ENCODE measurements around the gene CCDC136.

Gene CCDC136

DNA sequence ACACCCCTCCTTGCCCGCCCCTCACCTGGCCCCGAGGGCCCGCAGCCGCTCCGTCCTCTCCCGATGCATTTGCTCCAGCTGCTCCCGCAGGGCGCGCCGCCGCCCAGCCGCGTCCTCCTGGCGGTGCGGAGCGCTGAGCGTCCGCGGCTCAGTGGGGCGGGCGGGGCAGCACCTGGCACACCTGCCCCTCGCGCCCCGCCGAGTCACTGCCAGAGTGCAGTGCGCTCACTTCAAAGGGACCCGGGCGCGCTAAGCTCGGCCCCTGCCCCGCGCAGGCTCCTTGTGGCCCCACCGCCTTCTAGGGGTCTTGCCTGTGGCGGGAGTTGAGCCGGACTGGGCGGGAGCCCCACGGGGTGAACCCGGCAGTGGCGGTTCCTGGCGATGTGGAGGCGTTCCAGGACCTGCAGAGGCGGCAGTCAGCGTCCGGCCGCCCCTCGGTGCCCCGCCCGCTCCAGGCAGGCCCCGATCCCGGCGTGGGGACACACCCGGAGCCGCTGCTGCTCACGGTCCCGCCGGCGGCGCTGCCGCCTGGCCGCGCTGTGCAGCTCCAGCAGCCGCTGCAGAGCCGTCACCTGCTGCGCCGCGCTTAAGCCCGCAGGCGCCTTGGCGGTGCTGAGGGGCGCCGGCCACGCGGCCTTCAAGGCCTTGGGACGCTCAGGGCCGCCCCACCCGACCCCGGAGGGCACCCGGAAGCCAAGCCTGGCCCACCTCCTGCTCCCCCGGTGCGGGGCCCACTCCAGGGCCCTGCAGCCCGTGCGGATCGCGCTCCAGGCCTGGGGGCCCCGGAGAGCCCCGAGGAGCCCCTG lies 77.6 kb downstream of the CCDC136 start:
- peak overlapping the region; percentile 71 for H3K4me3 ChIP-seq (ENCODE audit: low read length, poor library complexity, severe bottlenecking)

DNA sequence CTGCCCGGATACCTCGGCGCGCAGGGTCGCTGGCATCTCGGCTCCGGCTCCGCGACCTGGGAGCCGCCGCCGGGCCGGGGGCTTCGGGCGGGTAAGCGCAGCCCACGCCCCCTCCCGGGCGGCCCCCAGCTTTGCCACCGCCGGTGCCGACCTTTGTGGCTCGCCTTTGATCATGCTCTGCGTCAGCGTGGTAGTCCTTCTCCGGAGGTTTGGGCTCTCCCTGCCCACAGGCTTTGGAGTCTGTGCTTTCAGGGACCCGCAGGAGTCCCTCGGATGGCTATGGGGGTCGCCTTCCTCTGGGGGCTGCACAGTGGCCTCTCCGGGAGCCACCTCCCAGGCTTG lies 78.1 kb downstream of the CCDC136 start:
- Histone ChIP-seq H3K9ac (ENCODE audit: low read depth, low read length, poor library complexity, severe bottlenecking) (peak overlapping the region; percentile 72), H3F3A (ENCODE audit: low read depth) (no peaks in the 10 kb centered on the region), H3K9me3 (ENCODE audit: insufficient read depth, low read depth, low read length) (no peaks in the 10 kb centered on the region), H3K4me1 (ENCODE audit: insufficient read depth, low read length, poor library complexity, severe bottlenecking) (peaks cover 11% of the 10 kb centered on the region), H3K4me3 (ENCODE audit: low read length, poor library complexity, severe bottlenecking) (peak overlapping the region; percentile 71), H3K27me3 (ENCODE audit: insufficient read depth, low read length, poor library complexity, severe bottlenecking) (no peaks in the 10 kb centered on the region), H3K9me2 (replicated peaks; ENCODE audit: low read depth, low read length) (no peaks in the 10 kb centered on the region), H4K20me1 (ENCODE audit: insufficient read depth, low read length, poor library complexity, severe bottlenecking) (no peaks in the 10 kb centered on the region), H3K79me2 (ENCODE audit: insufficient read depth, low read length) (peaks cover 11% of the 10 kb centered on the region; the same call in 1 of the 2 replicates), H2AFZ (ENCODE audit: low read length) (peak overlapping the region; percentile 59), H3K36me3 (ENCODE audit: insufficient read depth, low read length) (no peaks in the 10 kb centered on the region), H3K4me2 (ENCODE audit: low read depth, low read length, poor library complexity, severe bottlenecking) (peak overlapping the region; percentile 82)
- TF ChIP-seq, protein P1, sequence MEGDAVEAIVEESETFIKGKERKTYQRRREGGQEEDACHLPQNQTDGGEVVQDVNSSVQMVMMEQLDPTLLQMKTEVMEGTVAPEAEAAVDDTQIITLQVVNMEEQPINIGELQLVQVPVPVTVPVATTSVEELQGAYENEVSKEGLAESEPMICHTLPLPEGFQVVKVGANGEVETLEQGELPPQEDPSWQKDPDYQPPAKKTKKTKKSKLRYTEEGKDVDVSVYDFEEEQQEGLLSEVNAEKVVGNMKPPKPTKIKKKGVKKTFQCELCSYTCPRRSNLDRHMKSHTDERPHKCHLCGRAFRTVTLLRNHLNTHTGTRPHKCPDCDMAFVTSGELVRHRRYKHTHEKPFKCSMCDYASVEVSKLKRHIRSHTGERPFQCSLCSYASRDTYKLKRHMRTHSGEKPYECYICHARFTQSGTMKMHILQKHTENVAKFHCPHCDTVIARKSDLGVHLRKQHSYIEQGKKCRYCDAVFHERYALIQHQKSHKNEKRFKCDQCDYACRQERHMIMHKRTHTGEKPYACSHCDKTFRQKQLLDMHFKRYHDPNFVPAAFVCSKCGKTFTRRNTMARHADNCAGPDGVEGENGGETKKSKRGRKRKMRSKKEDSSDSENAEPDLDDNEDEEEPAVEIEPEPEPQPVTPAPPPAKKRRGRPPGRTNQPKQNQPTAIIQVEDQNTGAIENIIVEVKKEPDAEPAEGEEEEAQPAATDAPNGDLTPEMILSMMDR (conservative IDR thresholded peaks at IDR 0.05; ENCODE audit: low read length), result no peak
- TF ChIP-seq EZH2phosphoT487 (IDR thresholded peaks at IDR 0.05; ENCODE audit: borderline replicate concordance), result no peak

More for the DNA sequence above, 77.6 kb downstream of the CCDC136 start:
- Histone ChIP-seq H3K4me2 (ENCODE audit: low read depth, low read length, poor library complexity, severe bottlenecking) (peak overlapping the region; percentile 82), H3K9me3 (ENCODE audit: insufficient read depth, low read depth, low read length) (no peaks in the 10 kb centered on the region), H3F3A (ENCODE audit: low read depth) (no peaks in the 10 kb centered on the region), H4K20me1 (ENCODE audit: insufficient read depth, low read length, poor library complexity, severe bottlenecking) (no peaks in the 10 kb centered on the region), H2AFZ (ENCODE audit: low read length) (peak overlapping the region; percentile 59), H3K9me2 (replicated peaks; ENCODE audit: low read depth, low read length) (no peaks in the 10 kb centered on the region), H3K4me1 (ENCODE audit: insufficient read depth, low read length, poor library complexity, severe bottlenecking) (peaks cover 11% of the 10 kb centered on the region), H3K79me2 (ENCODE audit: insufficient read depth, low read length) (peaks cover 13% of the 10 kb centered on the region; the same call in 1 of the 2 replicates), H3K27me3 (ENCODE audit: insufficient read depth, low read length, poor library complexity, severe bottlenecking) (no peaks in the 10 kb centered on the region), H3K9ac (ENCODE audit: low read depth, low read length, poor library complexity, severe bottlenecking) (peak overlapping the region; percentile 72), H3K36me3 (ENCODE audit: insufficient read depth, low read length) (no peaks in the 10 kb centered on the region)
- TF ChIP-seq, protein P1 (conservative IDR thresholded peaks at IDR 0.05; ENCODE audit: low read length), result no peak; the same call in 1 of the 2 replicates
- TF ChIP-seq EZH2phosphoT487 (IDR thresholded peaks at IDR 0.05; ENCODE audit: borderline replicate concordance), result no peak

GRCh38 chr7:128871050-128871449 lies 79.3 kb downstream of the CCDC136 start:
- Histone ChIP-seq H4K20me1 (ENCODE audit: insufficient read depth, low read length, poor library complexity, severe bottlenecking) (no peaks in the 10 kb centered on the region), H3F3A (ENCODE audit: low read depth) (no peaks in the 10 kb centered on the region), H2AFZ (ENCODE audit: low read length) (no peak overlapping the region), H3K9ac (ENCODE audit: low read depth, low read length, poor library complexity, severe bottlenecking) (no peak overlapping the region), H3K4me3 (ENCODE audit: low read length, poor library complexity, severe bottlenecking) (no peak overlapping the region), H3K79me2 (ENCODE audit: insufficient read depth, low read length) (peaks cover 4% of the 10 kb centered on the region; the same call in 1 of the 2 replicates), H3K4me2 (ENCODE audit: low read depth, low read length, poor library complexity, severe bottlenecking) (no peak overlapping the region), H3K9me3 (ENCODE audit: insufficient read depth, low read depth, low read length) (no peaks in the 10 kb centered on the region), H3K27me3 (ENCODE audit: insufficient read depth, low read length, poor library complexity, severe bottlenecking) (no peaks in the 10 kb centered on the region), H3K4me1 (ENCODE audit: insufficient read depth, low read length, poor library complexity, severe bottlenecking) (peaks cover 11% of the 10 kb centered on the region), H3K36me3 (ENCODE audit: insufficient read depth, low read length) (no peaks in the 10 kb centered on the region), H3K9me2 (replicated peaks; ENCODE audit: low read depth, low read length) (no peaks in the 10 kb centered on the region)
- TF ChIP-seq EZH2phosphoT487 (IDR thresholded peaks at IDR 0.05; ENCODE audit: borderline replicate concordance), result no peak
- TF ChIP-seq, protein P1 (conservative IDR thresholded peaks at IDR 0.05; ENCODE audit: low read length), result no peak

All from Loucy (cell line).